GM12873 (cell line): ENCODE results near the gene TAGLN3.

Source experiments
- CTCF ChIP-seq: IDR thresholded peaks from 2 replicates; pipeline ENCODE4 v1.5.1; 2012; ENCODE audit warnings: low read depth, mild to moderate bottlenecking, moderate library complexity, low read length, control low read depth; ENCODE audit not compliant: insufficient read depth; ENCODE audit errors: missing control alignments

TAGLN3 gene

DNA sequence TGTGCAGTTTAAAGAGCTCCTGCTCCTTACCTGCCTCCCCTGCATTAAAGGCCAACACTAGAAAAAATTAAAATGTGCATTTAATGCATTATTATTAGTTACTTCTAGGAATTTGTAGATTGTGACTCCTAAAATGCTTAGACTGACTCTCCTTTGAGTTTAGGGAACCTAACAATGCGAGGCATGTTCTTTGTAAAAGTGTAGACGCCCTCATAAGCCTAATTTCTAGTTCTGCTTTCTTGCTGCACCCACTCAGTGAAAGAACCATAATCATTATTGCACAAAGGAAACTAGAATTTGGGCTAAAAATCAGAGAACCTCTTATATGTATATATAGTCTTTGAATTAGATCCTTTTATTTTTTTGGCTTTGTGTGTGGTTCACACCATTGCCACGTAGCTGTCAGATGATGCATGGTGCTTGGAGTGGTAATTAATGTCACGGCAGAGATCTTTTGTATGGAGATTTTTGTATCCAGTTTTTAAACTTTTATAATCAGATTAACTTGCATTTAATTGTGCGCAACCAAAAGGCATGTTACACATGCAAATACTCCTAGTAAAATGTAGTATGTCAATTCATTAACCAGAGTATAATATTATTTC is 19.2 kb upstream of the TAGLN3 start:
- no peak for TF ChIP-seq CTCF

DNA sequence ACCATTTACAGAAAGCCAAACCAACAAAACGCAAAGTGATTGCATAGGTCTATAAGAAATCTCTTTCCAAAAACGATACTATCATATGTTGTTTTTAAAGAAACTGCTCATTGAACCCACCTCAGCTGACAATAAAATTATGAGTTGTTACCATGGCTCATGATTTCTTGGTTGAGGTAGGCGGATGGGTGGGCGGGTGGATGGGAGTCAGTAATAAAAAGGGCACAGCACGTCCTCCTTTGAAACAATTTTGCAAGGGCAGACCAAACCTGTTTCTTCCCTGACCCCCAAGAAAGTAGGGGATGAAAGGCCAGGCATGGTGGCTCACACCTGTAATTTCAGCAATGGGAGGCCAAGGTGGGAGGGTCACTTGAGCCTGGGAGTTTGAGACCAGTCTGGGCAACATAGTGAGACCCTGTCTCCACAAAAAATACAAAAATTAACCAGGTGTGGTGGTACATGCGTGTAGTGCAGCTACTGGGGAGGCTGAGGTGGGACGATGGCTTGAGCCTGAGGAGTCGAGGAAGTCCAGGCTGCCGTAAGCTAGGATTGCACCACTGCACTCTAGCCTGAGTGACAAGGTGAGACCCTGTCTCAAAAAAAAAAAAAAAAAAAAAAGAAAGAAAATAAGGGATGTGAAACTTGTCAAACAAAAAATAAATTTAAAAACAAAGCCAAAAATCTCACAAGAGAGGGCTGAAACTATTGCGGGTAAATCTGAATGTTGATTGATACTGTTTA is 17.8 kb upstream of the TAGLN3 start:
- TF ChIP-seq CTCF, result no peak

- TF ChIP-seq CTCF, result no peak
These were observed 17.3 kb upstream of the TAGLN3 start for GRCh38 chr3:111981457-111981763.

DNA sequence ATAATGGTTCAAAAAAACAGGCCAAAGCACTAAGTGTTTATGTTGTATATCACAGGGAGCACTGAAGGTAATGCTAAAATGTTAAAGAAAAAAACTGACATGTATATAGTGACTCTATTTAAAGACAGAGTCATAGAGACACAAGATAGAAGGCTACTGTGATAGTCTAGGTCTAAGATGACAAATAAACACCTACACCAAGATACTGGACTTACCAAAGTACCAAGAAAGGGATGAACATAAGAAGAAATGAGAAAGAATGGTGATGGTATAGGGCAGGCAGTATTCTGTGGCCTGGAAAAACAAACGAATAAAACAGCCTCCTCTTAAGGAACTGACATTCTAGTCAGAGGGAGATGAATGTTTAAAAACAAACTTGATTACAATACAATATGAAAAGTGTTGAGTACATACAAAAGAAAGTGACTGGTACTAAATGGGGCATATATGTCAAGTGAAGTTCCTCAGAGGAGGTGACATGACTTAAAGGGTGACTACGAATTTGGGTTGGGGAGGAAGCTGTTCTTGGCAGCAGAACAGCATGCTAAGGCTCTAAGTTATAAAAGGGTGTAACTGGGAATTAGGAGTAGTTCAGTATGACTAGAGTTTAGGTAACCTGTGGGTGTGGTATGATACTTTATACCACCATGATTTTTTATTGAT is 14.0 kb upstream of the TAGLN3 start:
- no peak for TF ChIP-seq CTCF

DNA sequence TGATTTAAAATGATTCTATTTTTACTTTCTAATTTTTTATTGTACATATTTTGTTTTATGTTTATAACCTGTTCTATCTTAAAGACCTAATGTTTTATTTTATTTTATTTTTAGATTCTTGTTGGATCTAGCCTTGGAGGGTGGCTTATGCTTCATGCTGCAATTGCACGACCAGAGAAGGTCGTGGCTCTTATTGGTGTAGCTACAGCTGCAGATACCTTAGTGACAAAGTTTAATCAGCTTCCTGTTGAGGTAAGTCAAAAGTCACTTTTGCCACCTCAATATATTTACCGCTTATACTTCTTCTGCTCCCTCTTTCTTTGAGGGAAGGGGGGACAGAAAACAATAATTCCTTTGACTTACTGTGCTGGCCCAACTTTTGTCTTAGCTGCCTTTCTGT is 11.9 kb upstream of the TAGLN3 start:
- TF ChIP-seq CTCF, result no peak

GRCh38 chr3:111989061-111989678 is 9.6 kb upstream of the TAGLN3 start:
- TF ChIP-seq CTCF, result peak; percentile 74

DNA sequence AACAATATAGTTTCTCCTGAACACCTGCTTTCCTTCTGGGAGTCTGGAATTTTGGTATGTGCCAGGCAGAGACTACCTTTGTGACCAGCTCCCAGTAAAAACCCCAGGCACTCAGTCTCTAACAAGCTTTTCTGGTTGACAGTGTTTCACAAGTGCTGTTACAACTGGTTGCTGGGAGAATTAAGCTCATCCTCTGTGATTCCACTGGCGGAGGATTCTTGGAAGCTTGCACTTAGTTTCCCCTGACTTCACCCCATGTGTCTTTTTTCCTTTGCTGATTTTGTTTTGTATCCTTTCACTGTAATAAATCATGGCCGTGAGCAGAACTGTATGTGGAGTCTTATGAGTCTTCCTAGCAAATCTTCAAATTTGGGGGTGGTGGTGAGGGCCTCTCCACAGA is 5.7 kb upstream of the TAGLN3 start:
- no peak for TF ChIP-seq CTCF
